IMR-90 (cell line): Measurements from ENCODE around the gene TMPRSS11A. TPM values are rescaled to one million over a fixed set of nuclear protein-coding genes. Genes with fewer than 3 reads are reported as not detected.

Source experiments
- ATAC-seq: fragments of 200-7000 bp; cut with Tn5 transposase; 2 replicates; pipeline ENCODE4 v1.9.1; 2020; ENCODE audit warnings: low read depth, mild to moderate bottlenecking, moderate library complexity
- BruUV-seq: library from RNA; stranded (reverse); fragments of 400-500 nt; replicated peaks from 2 replicates; lab custom pipeline; 2021; lab: Mats Ljungman, UMichigan
- CTCF ChIA-PET: fragments of 300-600 bp; formaldehyde crosslinking; extraction: SDS; loops from one replicate; lab custom pipeline; 2021; ENCODE audit warnings: antibody characterized with exemption; lab: Yijun Ruan, JAX
- POLR2A ChIA-PET: fragments of 300-600 bp; sonication (Branson Sonifier 250); formaldehyde crosslinking; loops from one replicate; lab custom pipeline; 2022; ENCODE audit warnings: antibody characterized with exemption; ENCODE audit not compliant: unreplicated experiment; lab: Charles Lee
- DNase-seq: peaks from one replicate; pipeline ENCODE4 v3.0.0; 2013
- H2AFZ ChIP-seq: replicated peaks from 2 replicates; pipeline ENCODE3; 2013; ENCODE audit warnings: low read length, mild to moderate bottlenecking; ENCODE audit not compliant: poor library complexity
- H2AK5ac ChIP-seq: 2 replicates; pipeline ENCODE4 v1.6.1; 2013; ENCODE audit warnings: low read depth, low read length, inconsistent platforms
- H2AK9ac ChIP-seq: replicated peaks from 2 replicates; pipeline ENCODE3; 2013; ENCODE audit warnings: mild to moderate bottlenecking, low read depth, low read length, moderate library complexity; ENCODE audit not compliant: poor library complexity
- H2BK120ac ChIP-seq: 2 replicates; pipeline ENCODE4 v1.6.1; 2013; ENCODE audit warnings: low read depth, low read length, inconsistent platforms
- H2BK15ac ChIP-seq: 3 replicates; pipeline ENCODE4 v1.6.1; 2013; ENCODE audit warnings: low read depth, low read length, inconsistent platforms
- H2BK20ac ChIP-seq: 2 replicates; pipeline ENCODE4 v1.6.1; 2013; ENCODE audit warnings: low read depth, mild to moderate bottlenecking, inconsistent platforms, low read length, moderate library complexity
- H2BK5ac ChIP-seq: 2 replicates; pipeline ENCODE4 v1.6.1; 2013; ENCODE audit warnings: mild to moderate bottlenecking, low read depth, low read length, inconsistent platforms; ENCODE audit not compliant: poor library complexity, severe bottlenecking
- H3K14ac ChIP-seq: replicated peaks from 2 replicates; pipeline ENCODE4 v1.6.1; 2013; ENCODE audit warnings: low read depth, low read length, inconsistent platforms
- H3K18ac ChIP-seq: 2 replicates; pipeline ENCODE4 v1.6.1; 2013; ENCODE audit warnings: low read depth, low read length, control low read depth
- H3K23ac ChIP-seq: 2 replicates; pipeline ENCODE4 v1.6.1; 2013; ENCODE audit warnings: low read depth, low read length, inconsistent platforms
- H3K27ac ChIP-seq: 2 replicates; pipeline ENCODE4 v1.5.1; 2013; ENCODE audit warnings: mild to moderate bottlenecking, control low read depth, low read length; ENCODE audit not compliant: insufficient read depth
- H3K27me3 ChIP-seq: 2 replicates; pipeline ENCODE4 v1.6.1; 2013; ENCODE audit warnings: low read length; ENCODE audit not compliant: control insufficient read depth, insufficient read depth
- H3K36me3 ChIP-seq: 2 replicates; pipeline ENCODE4 v1.6.1; 2013; ENCODE audit warnings: low read length, mixed read lengths; ENCODE audit not compliant: control insufficient read depth, insufficient read depth
- H3K4ac ChIP-seq: 2 replicates; pipeline ENCODE4 v1.6.1; 2013; ENCODE audit warnings: low read depth, low read length, inconsistent platforms
- H3K4me1 ChIP-seq: 2 replicates; pipeline ENCODE4 v1.6.1; 2013; ENCODE audit warnings: low read length, mixed read lengths; ENCODE audit not compliant: control insufficient read depth, insufficient read depth
- H3K4me2 ChIP-seq: 2 replicates; pipeline ENCODE4 v1.6.1; 2013; ENCODE audit warnings: low read depth, mild to moderate bottlenecking, control low read depth, low read length, moderate library complexity
- H3K4me3 ChIP-seq: 2 replicates; pipeline ENCODE4 v1.5.1; 2013; ENCODE audit warnings: low read depth, mild to moderate bottlenecking, control low read depth, low read length, moderate library complexity; ENCODE audit not compliant: insufficient read depth
- H3K56ac ChIP-seq: 2 replicates; pipeline ENCODE4 v1.6.1; 2013; ENCODE audit warnings: low read length, inconsistent platforms; ENCODE audit not compliant: insufficient read depth; ENCODE audit errors: extremely low read depth
- H3K79me1 ChIP-seq, 2 experiments: 2 replicates each; pipeline ENCODE4 v1.6.1; 2013; ENCODE audit warnings: low read length in 2 of 2, inconsistent platforms in 1 of 2, low read depth in 1 of 2
- H3K9ac ChIP-seq: 2 replicates; pipeline ENCODE4 v1.6.1; 2013; ENCODE audit warnings: low read depth, low read length, control low read depth
- H3K9me1 ChIP-seq: 2 replicates; pipeline ENCODE4 v1.6.1; 2013; ENCODE audit warnings: low read length, inconsistent platforms; ENCODE audit not compliant: insufficient read depth
- H3K9me3 ChIP-seq: 2 replicates; pipeline ENCODE4 v1.6.1; 2013; ENCODE audit warnings: low read length; ENCODE audit not compliant: control insufficient read depth, insufficient read depth
- H4K20me1 ChIP-seq: 2 replicates; pipeline ENCODE4 v1.6.1; 2013; ENCODE audit warnings: low read length, inconsistent platforms; ENCODE audit not compliant: insufficient read depth
- H4K5ac ChIP-seq: 2 replicates; pipeline ENCODE4 v1.6.1; 2013; ENCODE audit warnings: mild to moderate bottlenecking, low read depth, low read length, control low read depth
- H4K8ac ChIP-seq, 2 experiments: 2 replicates each; pipeline ENCODE4 v1.6.1; 2013; ENCODE audit warnings: low read depth in 2 of 2, low read length in 2 of 2, control low read depth in 1 of 2, inconsistent platforms in 1 of 2
- H4K91ac ChIP-seq: 2 replicates; pipeline ENCODE4 v1.6.1; 2013; ENCODE audit warnings: low read depth, low read length, inconsistent platforms; ENCODE audit not compliant: insufficient read depth
- BHLHE40 ChIP-seq: fragments of 150-350 bp; IDR thresholded peaks from 2 replicates; pipeline ENCODE4 v1.6.1; 2016; ENCODE audit warnings: mild to moderate bottlenecking, low read depth, low read length
- CEBPB ChIP-seq: IDR thresholded peaks from 2 replicates; pipeline ENCODE4 v1.6.1; 2012; ENCODE audit warnings: low read depth, low read length, improper control_type of control experiment
- FOS ChIP-seq: fragments of 150-350 bp; IDR thresholded peaks from 2 replicates; pipeline ENCODE4 v1.6.1; 2016; ENCODE audit warnings: low read depth, low read length
- MAZ ChIP-seq: IDR thresholded peaks from 2 replicates; pipeline ENCODE4 v1.6.1; 2012; ENCODE audit warnings: low read depth, mild to moderate bottlenecking, low read length, improper control_type of control experiment, moderate library complexity, borderline replicate concordance
- MXI1 ChIP-seq: IDR thresholded peaks from 2 replicates; pipeline ENCODE4 v1.6.1; 2012; ENCODE audit warnings: low read depth, mild to moderate bottlenecking, low read length, moderate library complexity, borderline replicate concordance
- NFE2L2 ChIP-seq: fragments of 150-350 bp; IDR thresholded peaks from 2 replicates; pipeline ENCODE4 v1.6.1; 2016; ENCODE audit warnings: low read depth, mild to moderate bottlenecking, low read length
- POLR2A ChIP-seq: IDR thresholded peaks from 2 replicates; pipeline ENCODE4 v1.6.1; 2012; ENCODE audit warnings: mild to moderate bottlenecking, low read depth, low read length
- RCOR1 ChIP-seq: IDR thresholded peaks from 2 replicates; pipeline ENCODE4 v1.6.1; 2012; ENCODE audit warnings: mild to moderate bottlenecking, low read length, improper control_type of control experiment; ENCODE audit not compliant: insufficient replicate concordance
- RFX5 ChIP-seq: IDR thresholded peaks from 2 replicates; pipeline ENCODE4 v1.8.0; 2012; ENCODE audit warnings: low read depth, mild to moderate bottlenecking, low read length, moderate library complexity
- SMC3 ChIP-seq: fragments of 150-350 bp; IDR thresholded peaks from 2 replicates; pipeline ENCODE4 v1.6.1; 2016; ENCODE audit warnings: low read depth, mild to moderate bottlenecking, antibody characterized with exemption, low read length, moderate library complexity
- dilution Hi-C: fragments of 300-500 bp; cut with HindIII; formaldehyde crosslinking; loops from one replicate; pipeline ENCODE4 v1.14.3; 2018; ENCODE audit warnings: low sequenced_read_pairs; ENCODE audit not compliant: unreplicated experiment
- in situ Hi-C: fragments of 300-500 bp; cut with MboI; formaldehyde crosslinking; loops from 3 replicates; pipeline ENCODE4 v1.14.3; 2019; ENCODE audit warnings: low sequenced_read_pairs, inconsistent platforms, mixed read lengths
- intact Hi-C: fragments of 100-400 bp; cut with micrococcal nuclease; formaldehyde crosslinking; loops from 2 replicates; pipeline ENCODE4 v1.10.0; 2022
- polyA plus RNA-seq, 3 experiments: library from polyadenylated mRNA; depleted of rRNA; stranded (reverse); fragments of >200 nt; gene quantifications; 2 replicates each; pipeline ENCODE4 v1.2.3, GENCODE V29; 2012; ENCODE audit warnings: low replicate concordance in 1 of 3
- total RNA-seq: library from RNA; depleted of rRNA; stranded (reverse); fragments of >200 nt; gene quantifications from 2 replicates; pipeline ENCODE4 v1.2.3, GENCODE V29; 2012
- TF ChIP-seq, protein P1 (sequence below): conservative IDR thresholded peaks from 2 replicates; pipeline ENCODE4 v1.5.1; 2012; ENCODE audit warnings: mild to moderate bottlenecking, low read depth, low read length, improper control_type of control experiment
- TF ChIP-seq, protein P2 (sequence below): fragments of 150-350 bp; IDR thresholded peaks from 2 replicates; pipeline ENCODE4 v1.6.1; 2017; ENCODE audit warnings: mild to moderate bottlenecking, antibody characterized with exemption, low read length, low read depth

The TMPRSS11A gene
- total and polyA plus RNA-seq, 2 of the 4 experiments (the other 2 are of a cell fraction), result not detected

DNA sequence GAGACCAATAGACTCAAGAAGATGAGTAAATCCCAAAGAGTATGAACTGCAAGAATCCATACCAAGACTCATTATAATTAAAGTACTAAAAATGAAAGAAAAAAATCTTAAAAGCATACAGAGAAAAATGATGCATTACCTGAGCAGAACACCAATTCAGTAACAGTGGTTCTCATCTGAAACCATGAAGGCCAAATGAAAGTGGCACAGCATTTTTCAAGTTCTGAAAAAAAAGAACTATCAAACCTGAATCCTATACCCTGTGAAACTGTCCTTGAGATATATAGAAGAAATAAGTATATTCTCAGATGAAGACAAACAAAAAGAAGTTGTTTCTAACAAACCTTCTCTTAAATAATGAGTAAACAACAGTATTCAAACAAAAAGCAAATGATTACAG, 39.6 kb upstream of the TMPRSS11A start:
- Histone ChIP-seq H3K79me1 (no peaks in the 10 kb centered on the region), H3K27ac (no peak overlapping the region), H4K91ac (no peak overlapping the region), H3K4me1 (no peaks in the 10 kb centered on the region), H3K4ac (no peak overlapping the region), H2AFZ (no peak overlapping the region), H3K18ac (no peak overlapping the region), H4K8ac (no peak overlapping the region), H3K4me2 (no peak overlapping the region), H3K23ac (no peak overlapping the region), H3K9me1 (no peaks in the 10 kb centered on the region), H2BK15ac (no peak overlapping the region), H2AK5ac (no peak overlapping the region), H4K5ac (no peak overlapping the region), H3K4me3 (no peak overlapping the region), H3K56ac (no peak overlapping the region), H3K36me3 (no peaks in the 10 kb centered on the region), H3K14ac (no peak overlapping the region), H3K9ac (no peak overlapping the region), H2AK9ac (no peak overlapping the region), H2BK5ac (no peak overlapping the region), H4K20me1 (no peaks in the 10 kb centered on the region), H2BK120ac (no peak overlapping the region), H2BK20ac (no peak overlapping the region), H3K9me3 (no peaks in the 10 kb centered on the region), H3K27me3 (no peaks in the 10 kb centered on the region)
- no peak for TF ChIP-seq POLR2A
- no peak for TF ChIP-seq CEBPB
- TF ChIP-seq, protein P1, sequence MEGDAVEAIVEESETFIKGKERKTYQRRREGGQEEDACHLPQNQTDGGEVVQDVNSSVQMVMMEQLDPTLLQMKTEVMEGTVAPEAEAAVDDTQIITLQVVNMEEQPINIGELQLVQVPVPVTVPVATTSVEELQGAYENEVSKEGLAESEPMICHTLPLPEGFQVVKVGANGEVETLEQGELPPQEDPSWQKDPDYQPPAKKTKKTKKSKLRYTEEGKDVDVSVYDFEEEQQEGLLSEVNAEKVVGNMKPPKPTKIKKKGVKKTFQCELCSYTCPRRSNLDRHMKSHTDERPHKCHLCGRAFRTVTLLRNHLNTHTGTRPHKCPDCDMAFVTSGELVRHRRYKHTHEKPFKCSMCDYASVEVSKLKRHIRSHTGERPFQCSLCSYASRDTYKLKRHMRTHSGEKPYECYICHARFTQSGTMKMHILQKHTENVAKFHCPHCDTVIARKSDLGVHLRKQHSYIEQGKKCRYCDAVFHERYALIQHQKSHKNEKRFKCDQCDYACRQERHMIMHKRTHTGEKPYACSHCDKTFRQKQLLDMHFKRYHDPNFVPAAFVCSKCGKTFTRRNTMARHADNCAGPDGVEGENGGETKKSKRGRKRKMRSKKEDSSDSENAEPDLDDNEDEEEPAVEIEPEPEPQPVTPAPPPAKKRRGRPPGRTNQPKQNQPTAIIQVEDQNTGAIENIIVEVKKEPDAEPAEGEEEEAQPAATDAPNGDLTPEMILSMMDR, result no peak
- TF ChIP-seq RCOR1, result no peak
- TF ChIP-seq BHLHE40, result no peak
- no peak for TF ChIP-seq NFE2L2
- no peak for TF ChIP-seq MXI1
- TF ChIP-seq, protein P2, sequence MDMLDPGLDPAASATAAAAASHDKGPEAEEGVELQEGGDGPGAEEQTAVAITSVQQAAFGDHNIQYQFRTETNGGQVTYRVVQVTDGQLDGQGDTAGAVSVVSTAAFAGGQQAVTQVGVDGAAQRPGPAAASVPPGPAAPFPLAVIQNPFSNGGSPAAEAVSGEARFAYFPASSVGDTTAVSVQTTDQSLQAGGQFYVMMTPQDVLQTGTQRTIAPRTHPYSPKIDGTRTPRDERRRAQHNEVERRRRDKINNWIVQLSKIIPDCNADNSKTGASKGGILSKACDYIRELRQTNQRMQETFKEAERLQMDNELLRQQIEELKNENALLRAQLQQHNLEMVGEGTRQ, result no peak
- TF ChIP-seq FOS, result no peak
- no peak for TF ChIP-seq RFX5
- TF ChIP-seq SMC3, result no peak
- no peak for TF ChIP-seq MAZ
- DNase-seq, result no peak
- dilution Hi-C loops (no loop called here), in situ Hi-C loops (no loop called here), intact Hi-C loops (no loop called here)
- ChIA-PET CTCF (no interaction called here), POLR2A (no interaction called here)
- ATAC-seq, result no peak
- no TSS peak for BruUV-seq
